SK-N-SH (cell line): Measurements from ENCODE around the gene CD40LG. TPM values are rescaled to one million over a fixed set of nuclear protein-coding genes. Genes with fewer than 3 reads are reported as not detected.

Source experiments
- CTCF ChIA-PET: fragments of 300-600, 350-600 bp; formaldehyde crosslinking; extraction: SDS; loops from one replicate; lab custom pipeline; 2021; lab: Yijun Ruan, JAX
- POLR2A ChIA-PET: fragments of 350-600 bp; sonication (Branson Sonifier 250); formaldehyde crosslinking; extraction: SDS; loops from one replicate; lab custom pipeline; 2020; ENCODE audit warnings: antibody characterized with exemption, inconsistent platforms; lab: Yijun Ruan, JAX
- DNase-seq: peaks from one replicate; pipeline ENCODE4 v3.0.0; 2012
- H2AFZ ChIP-seq: fragments of 200-600 bp; sonication (generic); 2 replicates; pipeline ENCODE4 v1.8.1; 2016; ENCODE audit warnings: antibody characterized with exemption, mild to moderate bottlenecking, low read depth
- H3F3A ChIP-seq: fragments of 200-600 bp; sonication (generic); replicated peaks from 2 replicates; pipeline ENCODE3; 2016; ENCODE audit warnings: antibody characterized with exemption, mild to moderate bottlenecking; ENCODE audit not compliant: insufficient read depth
- H3K27ac ChIP-seq, 2 experiments: fragments of 200-500 bp in 1 of 2; fragments of 200-600 bp in 1 of 2; sonication (Bioruptor generic) in 1 of 2; sonication (generic), shearing (Covaris generic) in 1 of 2; 2 replicates each; pipeline versions ENCODE4 v1.5.1 to v1.6.1; 2014 to 2016; ENCODE audit warnings: low read depth in 2 of 2, inconsistent platforms in 1 of 2, low read length in 1 of 2, mild to moderate bottlenecking in 1 of 2, mixed read lengths in 1 of 2
- H3K27me3 ChIP-seq: fragments of 200-600 bp; sonication (generic), shearing (Covaris generic); 2 replicates; pipeline ENCODE4 v1.6.1; 2016; ENCODE audit warnings: mixed run types; ENCODE audit not compliant: insufficient read depth
- H3K36me3 ChIP-seq, 2 experiments: fragments of 200-500 bp in 1 of 2; fragments of 200-600 bp in 1 of 2; sonication (Bioruptor generic) in 1 of 2; sonication (generic) in 1 of 2; replicated peaks in 1 of 2; 2 replicates each; pipeline versions ENCODE3 to v1.5.1; 2014 to 2016; ENCODE audit warnings: low read length in 1 of 2, mild to moderate bottlenecking in 1 of 2; ENCODE audit not compliant: insufficient read depth in 2 of 2, control insufficient read depth in 1 of 2
- H3K4me1 ChIP-seq, 2 experiments: fragments of 200-500 bp in 1 of 2; fragments of 200-600 bp in 1 of 2; sonication (Bioruptor generic) in 1 of 2; sonication (generic), shearing (Covaris generic) in 1 of 2; 2 replicates each; pipeline versions ENCODE4 v1.5.1 to v1.6.1; 2014 to 2016; ENCODE audit warnings: low read depth in 1 of 2, low read length in 1 of 2, mixed run types in 1 of 2; ENCODE audit not compliant: insufficient read depth in 2 of 2, control insufficient read depth in 1 of 2
- H3K4me2 ChIP-seq: fragments of 200-600 bp; sonication (generic), shearing (Covaris generic); 2 replicates; pipeline ENCODE4 v1.6.1; 2017; ENCODE audit warnings: mixed run types
- H3K4me3 ChIP-seq, 2 experiments: fragments of 200-500 bp in 1 of 2; fragments of 200-600 bp in 1 of 2; sonication (Bioruptor generic) in 1 of 2; sonication (generic), shearing (Covaris generic) in 1 of 2; 2 replicates each; pipeline versions ENCODE4 v1.5.1 to v1.8.1; 2014 to 2016; ENCODE audit warnings: low read depth in 2 of 2, inconsistent platforms in 1 of 2, low read length in 1 of 2, mild to moderate bottlenecking in 1 of 2, mixed read lengths in 1 of 2, moderate library complexity in 1 of 2
- H3K79me2 ChIP-seq: fragments of 200-600 bp; sonication (generic); 2 replicates; pipeline ENCODE4 v1.8.1; 2017; ENCODE audit warnings: mild to moderate bottlenecking; ENCODE audit not compliant: insufficient read depth
- H3K9ac ChIP-seq: fragments of 200-600 bp; sonication (generic); 2 replicates; pipeline ENCODE4 v1.6.1; 2017; ENCODE audit warnings: mixed run types
- H3K9me2 ChIP-seq: fragments of 200-600 bp; sonication (generic); 2 replicates; pipeline ENCODE4 v1.6.1; 2017; ENCODE audit warnings: mixed run types
- H3K9me3 ChIP-seq: fragments of 200-600 bp; sonication (generic); 2 replicates; pipeline ENCODE4 v1.6.1; 2017; ENCODE audit warnings: mixed run types, mild to moderate bottlenecking, moderate library complexity
- H4K20me1 ChIP-seq: fragments of 200-600 bp; sonication (generic); 2 replicates; pipeline ENCODE4 v1.6.1; 2017; ENCODE audit warnings: mild to moderate bottlenecking, mixed run types; ENCODE audit not compliant: insufficient read depth
- CTCF ChIP-seq: fragments of 200-600 bp; sonication (generic); IDR thresholded peaks from 2 replicates; pipeline ENCODE4 v1.6.1; 2017; ENCODE audit warnings: antibody characterized with exemption, mild to moderate bottlenecking, moderate library complexity
- ELF1 ChIP-seq: IDR thresholded peaks from 2 replicates; pipeline ENCODE4 v1.4.0; 2012
- EZH2phosphoT487 ChIP-seq: fragments of 200-600 bp; sonication (generic); IDR thresholded peaks from 2 replicates; pipeline ENCODE4 v1.6.1; 2017; ENCODE audit warnings: low read depth, mixed run types, mild to moderate bottlenecking, antibody characterized with exemption, moderate library complexity, borderline replicate concordance
- GABPA ChIP-seq: IDR thresholded peaks from 2 replicates; pipeline ENCODE4 v1.4.0; 2012; ENCODE audit warnings: low read depth, mild to moderate bottlenecking
- IRF3 ChIP-seq: fragments of 150-350 bp; IDR thresholded peaks from 2 replicates; pipeline ENCODE4 v1.6.1; 2016; ENCODE audit warnings: mild to moderate bottlenecking, low read depth, low read length
- MEF2A ChIP-seq: IDR thresholded peaks from 2 replicates; pipeline ENCODE4 v1.4.0; 2012; ENCODE audit warnings: low read depth, borderline replicate concordance
- NRF1 ChIP-seq: IDR thresholded peaks from 2 replicates; pipeline ENCODE4 v1.6.1; 2012; ENCODE audit warnings: low read depth, mild to moderate bottlenecking, low read length
- PBX3 ChIP-seq: IDR thresholded peaks from 2 replicates; pipeline ENCODE4; 2012
- RAD21 ChIP-seq: IDR thresholded peaks from 2 replicates; pipeline ENCODE4 v1.6.1; 2012; ENCODE audit warnings: mild to moderate bottlenecking, low read length
- REST ChIP-seq: IDR thresholded peaks from 2 replicates; pipeline ENCODE4 v1.6.1; 2012; ENCODE audit warnings: mild to moderate bottlenecking, low read depth, low read length, moderate library complexity
- SMC3 ChIP-seq: IDR thresholded peaks from 2 replicates; pipeline ENCODE4 v1.6.1; 2012; ENCODE audit warnings: low read depth, low read length, improper control_type of control experiment
- USF2 ChIP-seq: fragments of 150-350 bp; IDR thresholded peaks from 2 replicates; pipeline ENCODE4 v1.6.1; 2017; ENCODE audit warnings: antibody characterized with exemption, low read length, low read depth, borderline replicate concordance
- ZBTB33 ChIP-seq: IDR thresholded peaks from 2 replicates; pipeline ENCODE4 v1.4.0; 2012; ENCODE audit warnings: low read depth, borderline replicate concordance
- WGBS: methylation state at CpG from one replicate; pipeline ENCODE4 v1.1.6; 2017; ENCODE audit warnings: low lambda C conversion rate; 5-methylcytosine and 5-hydroxymethylcytosine counted together
- polyA plus RNA-seq, 3 experiments: library from polyadenylated mRNA; depleted of rRNA; stranded (reverse); fragments of >200 nt; gene quantifications; 2 replicates each; pipeline ENCODE4 v1.2.3, GENCODE V29; 2012

CD40LG gene
- polyA plus RNA-seq, 1 of the 3 experiments (the other 2 are of a cell fraction): not detected

GRCh38 chrX:136659174-136659573, 11.2 kb downstream of the CD40LG start (continued):
- no peak for TF ChIP-seq PBX3
- no peak for TF ChIP-seq SMC3

- Histone ChIP-seq H3F3A (no peaks in the 10 kb centered on the region), H3K27me3 (peaks cover 11% of the 10 kb centered on the region), H3K9ac (no peak overlapping the region), H3K36me3 (no peaks in the 10 kb centered on the region), H3K9me3 (no peaks in the 10 kb centered on the region), H4K20me1 (no peaks in the 10 kb centered on the region), H3K9me2 (no peaks in the 10 kb centered on the region), H3K79me2 (no peaks in the 10 kb centered on the region), H3K27ac (no peak overlapping the region), H3K4me1 (no peaks in the 10 kb centered on the region), H2AFZ (no peak overlapping the region), H3K4me2 (no peak overlapping the region), H3K4me3 (no peak overlapping the region)
- DNase-seq: no peak
- CTCF ChIA-PET: no interaction called here
- POLR2A ChIA-PET: no interaction called here
- TF ChIP-seq EZH2phosphoT487 (no peak), MEF2A (no peak), USF2 (no peak), REST (no peak), RAD21 (no peak), IRF3 (no peak), ELF1 (no peak), NRF1 (no peak), CTCF (no peak), ZBTB33 (no peak), GABPA (no peak)
- 26% methylated on average over 1 of the region's 1 CpG for WGBS
Measured at GRCh38 chrX:136660896-136661295, 12.9 kb downstream of the CD40LG start.
